ENCODE measurements around the gene LYRM9. TPM values are rescaled to one million over a fixed set of nuclear protein-coding genes. Genes with fewer than 3 reads are reported as not detected.

Gene LYRM9
- total and polyA plus RNA-seq, 8 donors = 5.1 to 22.9 (median 16.7) TPM

GRCh38 chr17:27938864-27939263, 45.7 kb upstream of the LYRM9 start:
- no peak for TF ChIP-seq CTCF (IDR thresholded peaks at IDR 0.05)
- no peak overlapping the region for H3K27ac ChIP-seq

GRCh38 chr17:27938241-27938640, 45.1 kb upstream of the LYRM9 start:
- no peak for DNase-seq
- H3K4me1 ChIP-seq = no peaks in the 10 kb centered on the region
- no peak overlapping the region for H3K27ac ChIP-seq
- no peak overlapping the region for H3K4me3 ChIP-seq
- H3K9me3 ChIP-seq = no peaks in the 10 kb centered on the region
- ATAC-seq = no peak
- H3K27me3 ChIP-seq = peaks cover 0 to 9% of the 10 kb centered on the region in 2 donors
- TF ChIP-seq CTCF (IDR thresholded peaks at IDR 0.05) = no peak
- intact Hi-C loops (cut with DNase I) = loop anchor here in 1 of 2 donors (10.0 kb wide), 1 partner anchor 57 kb away; no protein-coding TSS in a partner anchor
- H3K36me3 ChIP-seq = no peaks in the 10 kb centered on the region

More at GRCh38 chr17:27938864-27939263, 45.7 kb upstream of the LYRM9 start:
- Histone ChIP-seq H3K27me3 (peaks cover 0 to 9% of the 10 kb centered on the region in 2 donors), H3K9me3 (no peaks in the 10 kb centered on the region), H3K36me3 (no peaks in the 10 kb centered on the region), H3K4me3 (no peak overlapping the region), H3K4me1 (no peaks in the 10 kb centered on the region)
- no peak for ATAC-seq
- intact Hi-C loops (cut with DNase I) = loop anchor here in 1 of 2 donors (10.0 kb wide), 1 partner anchor 56 kb away; no protein-coding TSS in a partner anchor
- no peak for DNase-seq

GRCh38 chr17:27937025-27937546, 43.9 kb upstream of the LYRM9 start:
- no peak for TF ChIP-seq CTCF (IDR thresholded peaks at IDR 0.05)
- no peaks in the 10 kb centered on the region for H3K4me1 ChIP-seq
- DNase-seq = no peak
- H3K27me3 ChIP-seq = peaks cover 0 to 9% of the 10 kb centered on the region in 2 donors
- no peak overlapping the region for H3K4me3 ChIP-seq
- H3K27ac ChIP-seq = no peak overlapping the region
- H3K9me3 ChIP-seq = no peaks in the 10 kb centered on the region
- intact Hi-C loops (cut with DNase I) = loop anchor here in 1 of 2 donors (10.0 kb wide), 1 partner anchor 58 kb away; no protein-coding TSS in a partner anchor
- H3K36me3 ChIP-seq = no peaks in the 10 kb centered on the region
- ATAC-seq = no peak

GRCh38 chr17:27930000-27930399, 36.8 kb upstream of the LYRM9 start:
- Histone ChIP-seq H3K9me3 (no peaks in the 10 kb centered on the region), H3K27ac (no peak overlapping the region), H3K27me3 (no peaks in the 10 kb centered on the region), H3K4me1 (no peaks in the 10 kb centered on the region), H3K4me3 (no peak overlapping the region), H3K36me3 (no peaks in the 10 kb centered on the region)
- ATAC-seq (no peak), DNase-seq (no peak)
- intact Hi-C loops (cut with DNase I) = loop anchor here in 1 of 2 donors (10.0 kb wide), 1 partner anchor 65 kb away; no protein-coding TSS in a partner anchor
- TF ChIP-seq CTCF (IDR thresholded peaks at IDR 0.05) = no peak

- H3K9me3 ChIP-seq = no peaks in the 10 kb centered on the region
- TF ChIP-seq CTCF (IDR thresholded peaks at IDR 0.05) = no peak
- no peaks in the 10 kb centered on the region for H3K4me1 ChIP-seq
- intact Hi-C loops (cut with DNase I) = no loop called here
- no peaks in the 10 kb centered on the region for H3K27me3 ChIP-seq
- no peak for DNase-seq
- H3K4me3 ChIP-seq = no peak overlapping the region
- no peak for ATAC-seq
- H3K36me3 ChIP-seq = no peaks in the 10 kb centered on the region
- H3K27ac ChIP-seq = no peak overlapping the region
Measured at GRCh38 chr17:27928587-27928986, 35.4 kb upstream of the LYRM9 start.
